ENCODE results near the gene UBE2Z. TPM values are rescaled to one million over a fixed set of nuclear protein-coding genes. Genes with fewer than 3 reads are reported as not detected.

UBE2Z gene
- polyA plus RNA-seq, 1 donor (not counting 4 experiments of a cell fraction or from before 2014, with no cell fraction given) = 132 TPM

- no peak for FAIRE-seq
Observed at GRCh38 chr17:48873696-48874443, 34.3 kb upstream of the UBE2Z start.

GRCh38 chr17:48878920-48879898 is 29.0 kb upstream of the UBE2Z start:
- no peak overlapping the region for H2AFZ ChIP-seq (ENCODE audit: control insufficient read depth, low read length)
- H3K27ac ChIP-seq (ENCODE audit: control insufficient read depth, insufficient read depth, low read length) = no peak overlapping the region
- H3K4me3 ChIP-seq (ENCODE audit: control insufficient read depth in 2 of 3, extremely low read depth in 1 of 3, insufficient read depth in 2 of 3, low read depth in 1 of 3, low read length in 3 of 3) = no peak overlapping the region
- H3K79me2 ChIP-seq (ENCODE audit: control insufficient read depth, insufficient read depth, low read length) = no peaks in the 10 kb centered on the region
- no peaks in the 10 kb centered on the region for H3K4me1 ChIP-seq (ENCODE audit: control insufficient read depth, extremely low read depth, insufficient read depth, low read length)
- no peaks in the 10 kb centered on the region for H3K36me3 ChIP-seq (ENCODE audit: control insufficient read depth in 2 of 2, extremely low read depth in 1 of 2, insufficient read depth in 2 of 2, low read length in 2 of 2)
- no peak for TF ChIP-seq EZH2 (IDR thresholded peaks at IDR 0.05; ENCODE audit: low read length)
- TF ChIP-seq CTCF (optimal IDR thresholded peaks at IDR 0.05 in 1 of 3, IDR thresholded peaks at IDR 0.05 in 1 of 3, conservative IDR thresholded peaks at IDR 0.05 in 1 of 3; ENCODE audit: extremely low read depth in 1 of 3, insufficient read depth in 2 of 3, low read length in 3 of 3) = peak; percentile 91 to 98 (median 93)
- no peak overlapping the region for H3K9ac ChIP-seq (ENCODE audit: control insufficient read depth, extremely low read depth, insufficient read depth, low read length)
- FAIRE-seq = no peak
- no peaks in the 10 kb centered on the region for H4K20me1 ChIP-seq (ENCODE audit: control insufficient read depth, extremely low read depth, insufficient read depth, low read length)
- H3K27me3 ChIP-seq (ENCODE audit: control insufficient read depth, extremely low read depth, insufficient read depth, low read length) = no peaks in the 10 kb centered on the region
- H3K9me3 ChIP-seq (ENCODE audit: control insufficient read depth, low read depth, low read length) = no peaks in the 10 kb centered on the region
- dilution Hi-C loops (cut with MboI; ENCODE audit: extremely low pct_ligation_motif_present, low sequenced_read_pairs) = no loop called here
- no peaks in the 10 kb centered on the region for H3K9me1 ChIP-seq (ENCODE audit: control insufficient read depth, extremely low read depth, insufficient read depth, low read length)
- no peak overlapping the region for H3K4me2 ChIP-seq (ENCODE audit: control insufficient read depth, extremely low read depth, insufficient read depth, low read depth, low read length)
- peak; percentile 54 for DNase-seq (ENCODE audit: low read depth, low spot score)

More at GRCh38 chr17:48873696-48874443, 34.3 kb upstream of the UBE2Z start:
- Histone ChIP-seq H3K9me1 (ENCODE audit: control insufficient read depth, extremely low read depth, insufficient read depth, low read length) (no peaks in the 10 kb centered on the region), H3K9me3 (ENCODE audit: control insufficient read depth, low read depth, low read length) (no peaks in the 10 kb centered on the region), H3K36me3 (ENCODE audit: control insufficient read depth in 2 of 2, extremely low read depth in 1 of 2, insufficient read depth in 2 of 2, low read length in 2 of 2) (no peaks in the 10 kb centered on the region), H3K4me1 (ENCODE audit: control insufficient read depth, extremely low read depth, insufficient read depth, low read length) (no peaks in the 10 kb centered on the region), H3K27me3 (ENCODE audit: control insufficient read depth, extremely low read depth, insufficient read depth, low read length) (peaks cover 7% of the 10 kb centered on the region), H3K9ac (ENCODE audit: control insufficient read depth, extremely low read depth, insufficient read depth, low read length) (no peak overlapping the region), H3K4me3 (ENCODE audit: control insufficient read depth in 2 of 3, extremely low read depth in 1 of 3, insufficient read depth in 2 of 3, low read depth in 1 of 3, low read length in 3 of 3) (no peak overlapping the region), H2AFZ (ENCODE audit: control insufficient read depth, low read length) (no peak overlapping the region), H4K20me1 (ENCODE audit: control insufficient read depth, extremely low read depth, insufficient read depth, low read length) (no peaks in the 10 kb centered on the region), H3K27ac (ENCODE audit: control insufficient read depth, insufficient read depth, low read length) (no peak overlapping the region), H3K4me2 (ENCODE audit: control insufficient read depth, extremely low read depth, insufficient read depth, low read depth, low read length) (no peak overlapping the region), H3K79me2 (ENCODE audit: control insufficient read depth, insufficient read depth, low read length) (no peaks in the 10 kb centered on the region)
- DNase-seq (ENCODE audit: low read depth, low spot score) = no peak
- dilution Hi-C loops (cut with MboI; ENCODE audit: extremely low pct_ligation_motif_present, low sequenced_read_pairs) = no loop called here
- TF ChIP-seq EZH2 (IDR thresholded peaks at IDR 0.05; ENCODE audit: low read length) (no peak), CTCF (optimal IDR thresholded peaks at IDR 0.05 in 1 of 3, IDR thresholded peaks at IDR 0.05 in 1 of 3, conservative IDR thresholded peaks at IDR 0.05 in 1 of 3; ENCODE audit: extremely low read depth in 1 of 3, insufficient read depth in 2 of 3, low read length in 3 of 3) (no peak)
